ENCODE results near the gene TBCE.

GRCh38 chr1:235473806-235474205 is 106.6 kb downstream of the TBCE start:
- TF ChIP-seq CTCF (IDR thresholded peaks at IDR 0.05; ENCODE audit: poor library complexity) (no peak), EZH2phosphoT487 (IDR thresholded peaks at IDR 0.05; ENCODE audit: low read depth, severe bottlenecking, unreplicated experiment) (no peak), EZH2 (IDR thresholded peaks at IDR 0.05; ENCODE audit: borderline replicate concordance) (no peak)

All from hepatocyte (in vitro differentiated cells).